ENCODE results near the gene ANKRD49. TPM values are rescaled to one million over a fixed set of nuclear protein-coding genes. Genes with fewer than 3 reads are reported as not detected.

Gene ANKRD49
- polyA plus RNA-seq, 2 of the 4 experiments (the other 2 are of a cell fraction), result 9.7 to 20.3 TPM

DNA sequence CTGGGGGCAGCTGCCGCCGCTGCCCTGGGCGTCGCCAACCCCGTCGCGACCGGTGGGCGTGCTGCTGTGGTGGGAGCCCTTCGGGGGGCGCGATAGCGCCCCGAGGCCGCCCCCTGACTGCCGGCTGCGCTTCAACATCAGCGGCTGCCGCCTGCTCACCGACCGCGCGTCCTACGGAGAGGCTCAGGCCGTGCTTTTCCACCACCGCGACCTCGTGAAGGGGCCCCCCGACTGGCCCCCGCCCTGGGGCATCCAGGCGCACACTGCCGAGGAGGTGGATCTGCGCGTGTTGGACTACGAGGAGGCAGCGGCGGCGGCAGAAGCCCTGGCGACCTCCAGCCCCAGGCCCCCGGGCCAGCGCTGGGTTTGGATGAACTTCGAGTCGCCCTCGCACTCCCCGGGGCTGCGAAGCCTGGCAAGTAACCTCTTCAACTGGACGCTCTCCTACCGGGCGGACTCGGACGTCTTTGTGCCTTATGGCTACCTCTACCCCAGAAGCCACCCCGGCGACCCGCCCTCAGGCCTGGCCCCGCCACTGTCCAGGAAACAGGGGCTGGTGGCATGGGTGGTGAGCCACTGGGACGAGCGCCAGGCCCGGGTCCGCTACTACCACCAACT is 51.0 kb downstream of the ANKRD49 start:
- POLR2A ChIA-PET, result interaction anchor here (1.3 kb wide), 2 partner anchors 23 to 39 kb away, joined by 3 read pairs; no protein-coding TSS in a partner anchor

GRCh38 chr11:94545264-94546161 is 51.7 kb downstream of the ANKRD49 start:
- H3K4me3 ChIP-seq, result no peak overlapping the region
- H3K4me2 ChIP-seq, result peak overlapping the region; percentile 80
- DNase-seq (ENCODE audit: low read depth in 1 of 2, low spot score in 1 of 2) (no peak), ATAC-seq (no peak), FAIRE-seq (no peak)
- 95% methylated on average over 43 of the region's 54 CpGs for WGBS (ENCODE audit: missing lambda C conversion rate)
- H3K4me1 ChIP-seq, result peaks cover 23% of the 10 kb centered on the region
- no peaks in the 10 kb centered on the region for H3K9me3 ChIP-seq
- POLR2A ChIA-PET, result no interaction called here
- peak overlapping the region in 1 of 2 experiments; percentile 100; a peak in 2 of 6 replicates for H3K27ac ChIP-seq
- CTCF ChIA-PET, result interaction anchor here (1.2 kb wide), 1 partner anchor 11 kb away, joined by 4 read pairs; no protein-coding TSS in a partner anchor
- TF ChIP-seq TFCP2L1 (CRISPR knock-in tag; IDR thresholded peaks at IDR 0.05) (no peak), MYC (IDR thresholded peaks at IDR 0.05; ENCODE audit: borderline replicate concordance, low read length) (no peak), CEBPB (IDR thresholded peaks at IDR 0.05) (no peak), POLR2AphosphoS2 (conservative IDR thresholded peaks at IDR 0.05; ENCODE audit: low read length) (no peak), RARB (CRISPR knock-in tag; IDR thresholded peaks at IDR 0.05) (no peak), HOXB13 (CRISPR knock-in tag; IDR thresholded peaks at IDR 0.05; ENCODE audit: low read depth) (no peak), CHD4 (IDR thresholded peaks at IDR 0.05; ENCODE audit: borderline replicate concordance) (no peak), EHMT2 (IDR thresholded peaks at IDR 0.05; ENCODE audit: low read depth) (no peak)

More for the DNA sequence above, 51.0 kb downstream of the ANKRD49 start:
- H3K4me1 ChIP-seq, result peaks cover 23% of the 10 kb centered on the region
- H3K4me2 ChIP-seq, result peak overlapping the region; percentile 80
- CTCF ChIA-PET, result no interaction called here
- 69% methylated on average over 16 of the region's 59 CpGs for WGBS (ENCODE audit: missing lambda C conversion rate)
- ATAC-seq (no peak), FAIRE-seq (no peak), DNase-seq (ENCODE audit: low read depth in 1 of 2, low spot score in 1 of 2) (no peak)
- H3K4me3 ChIP-seq, result peak overlapping the region; percentile 69
- H3K9me3 ChIP-seq, result no peaks in the 10 kb centered on the region
- TF ChIP-seq ZNF302 (CRISPR knock-in tag; IDR thresholded peaks at IDR 0.05), result no peak
- TF ChIP-seq NFE2L2 (conservative IDR thresholded peaks at IDR 0.05; ENCODE audit: low read length), result no peak
- peak overlapping the region; percentile 85 to 100 for H3K27ac ChIP-seq

- Histone ChIP-seq H3K4me2 (peak overlapping the region; percentile 80), H3K4me1 (peaks cover 23% of the 10 kb centered on the region), H3K9me3 (no peaks in the 10 kb centered on the region), H3K4me3 (no peak overlapping the region), H3K27ac (no peak overlapping the region)
- WGBS (ENCODE audit: missing lambda C conversion rate), result 94% methylated on average over 2 of the region's 2 CpGs
- FAIRE-seq, result no peak
- TF ChIP-seq NFE2L2 (conservative IDR thresholded peaks at IDR 0.05; ENCODE audit: low read length) (no peak), RCOR1 (IDR thresholded peaks at IDR 0.05; ENCODE audit: low read depth, low read length) (no peak), HDAC2 (IDR thresholded peaks at IDR 0.05) (no peak), TFCP2L1 (CRISPR knock-in tag; IDR thresholded peaks at IDR 0.05) (no peak), ZNF302 (CRISPR knock-in tag; IDR thresholded peaks at IDR 0.05) (no peak), FOSL2 (IDR thresholded peaks at IDR 0.05) (no peak), FOSL2 (CRISPR knock-in tag; IDR thresholded peaks at IDR 0.05) (no peak), PHF8 (IDR thresholded peaks at IDR 0.05; ENCODE audit: borderline replicate concordance, low read depth) (no peak), ZFP36 (IDR thresholded peaks at IDR 0.05; ENCODE audit: borderline replicate concordance, partially characterized antibody) (no peak), RFX5 (IDR thresholded peaks at IDR 0.05) (no peak), CEBPB (IDR thresholded peaks at IDR 0.05) (no peak), NR3C1 (IDR thresholded peaks at IDR 0.05) (no peak), ZC3H11A (IDR thresholded peaks at IDR 0.05) (no peak), ZSCAN20 (CRISPR knock-in tag; IDR thresholded peaks at IDR 0.05) (no peak), EP300 (IDR thresholded peaks at IDR 0.05) (no peak), FOSB (CRISPR knock-in tag; IDR thresholded peaks at IDR 0.05) (no peak)
- TF ChIP-seq, protein P1, sequence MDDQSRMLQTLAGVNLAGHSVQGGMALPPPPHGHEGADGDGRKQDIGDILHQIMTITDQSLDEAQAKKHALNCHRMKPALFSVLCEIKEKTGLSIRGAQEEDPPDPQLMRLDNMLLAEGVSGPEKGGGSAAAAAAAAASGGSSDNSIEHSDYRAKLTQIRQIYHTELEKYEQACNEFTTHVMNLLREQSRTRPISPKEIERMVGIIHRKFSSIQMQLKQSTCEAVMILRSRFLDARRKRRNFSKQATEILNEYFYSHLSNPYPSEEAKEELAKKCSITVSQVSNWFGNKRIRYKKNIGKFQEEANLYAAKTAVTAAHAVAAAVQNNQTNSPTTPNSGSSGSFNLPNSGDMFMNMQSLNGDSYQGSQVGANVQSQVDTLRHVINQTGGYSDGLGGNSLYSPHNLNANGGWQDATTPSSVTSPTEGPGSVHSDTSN (IDR thresholded peaks at IDR 0.05), result no peak
- no peak for ATAC-seq
- POLR2A ChIA-PET, result no interaction called here
- CTCF ChIA-PET, result interaction anchor here (1.2 kb wide), 1 partner anchor 10 kb away, joined by 4 read pairs; no protein-coding TSS in a partner anchor
- DNase-seq (ENCODE audit: low read depth in 1 of 2, low spot score in 1 of 2), result no peak
Observed at GRCh38 chr11:94546162-94546470, 52.3 kb downstream of the ANKRD49 start.
